Breast epithelium (tissue), 3 donors: ENCODE data around the gene CACNA1B.

Source experiments
- POLR2AphosphoS5 ChIP-seq, 3 donors: sonication (generic); formaldehyde crosslinking; IDR thresholded peaks; one replicate each; pipeline ENCODE4 v1.6.1; 2017; ENCODE audit warnings: antibody characterized with exemption in 3 of 3
- TF ChIP-seq, protein P1 (sequence below), 3 donors: fragments of 450-650 bp; IDR thresholded peaks; one replicate each; pipeline ENCODE4 v1.5.1; 2016 to 2017; ENCODE audit warnings: antibody characterized with exemption in 3 of 3, mild to moderate bottlenecking in 3 of 3, moderate library complexity in 3 of 3

DNA sequence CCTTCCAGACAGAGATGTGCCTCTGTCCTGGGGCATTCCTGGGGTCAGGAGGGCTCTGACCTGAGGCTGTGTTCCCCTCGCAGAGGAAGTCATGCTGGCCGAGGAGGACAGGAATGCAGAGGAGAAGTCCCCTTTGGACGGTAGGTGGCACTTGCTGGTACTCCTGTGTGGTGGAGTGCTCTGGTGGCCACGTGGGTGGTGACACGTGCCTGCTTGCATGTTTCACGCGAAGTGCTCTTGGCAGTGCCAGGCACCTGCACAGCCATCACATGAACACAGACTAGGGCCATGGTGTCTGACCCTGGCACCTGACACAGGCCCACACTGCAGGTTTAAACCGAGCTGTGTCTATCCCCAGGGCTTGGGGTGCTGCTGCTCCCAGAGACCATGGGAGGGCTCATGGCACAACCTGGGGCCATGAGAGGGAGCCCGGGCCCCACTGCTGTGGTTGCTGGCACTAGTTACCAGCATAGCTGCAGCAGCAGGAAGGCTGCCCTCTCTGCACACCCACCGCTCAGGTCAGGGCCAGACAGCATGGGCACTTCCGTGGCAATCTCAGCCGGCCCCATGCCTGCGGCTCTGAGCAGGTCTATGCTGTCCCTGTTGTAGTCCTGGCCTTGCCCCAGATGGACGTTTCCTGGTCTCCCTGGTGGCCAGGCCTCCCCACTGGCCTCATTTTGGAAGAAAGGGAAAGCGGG lies 79.3 kb downstream of the CACNA1B start:
- TF ChIP-seq, protein P1, sequence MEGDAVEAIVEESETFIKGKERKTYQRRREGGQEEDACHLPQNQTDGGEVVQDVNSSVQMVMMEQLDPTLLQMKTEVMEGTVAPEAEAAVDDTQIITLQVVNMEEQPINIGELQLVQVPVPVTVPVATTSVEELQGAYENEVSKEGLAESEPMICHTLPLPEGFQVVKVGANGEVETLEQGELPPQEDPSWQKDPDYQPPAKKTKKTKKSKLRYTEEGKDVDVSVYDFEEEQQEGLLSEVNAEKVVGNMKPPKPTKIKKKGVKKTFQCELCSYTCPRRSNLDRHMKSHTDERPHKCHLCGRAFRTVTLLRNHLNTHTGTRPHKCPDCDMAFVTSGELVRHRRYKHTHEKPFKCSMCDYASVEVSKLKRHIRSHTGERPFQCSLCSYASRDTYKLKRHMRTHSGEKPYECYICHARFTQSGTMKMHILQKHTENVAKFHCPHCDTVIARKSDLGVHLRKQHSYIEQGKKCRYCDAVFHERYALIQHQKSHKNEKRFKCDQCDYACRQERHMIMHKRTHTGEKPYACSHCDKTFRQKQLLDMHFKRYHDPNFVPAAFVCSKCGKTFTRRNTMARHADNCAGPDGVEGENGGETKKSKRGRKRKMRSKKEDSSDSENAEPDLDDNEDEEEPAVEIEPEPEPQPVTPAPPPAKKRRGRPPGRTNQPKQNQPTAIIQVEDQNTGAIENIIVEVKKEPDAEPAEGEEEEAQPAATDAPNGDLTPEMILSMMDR (IDR thresholded peaks at IDR 0.05): no peak
- TF ChIP-seq POLR2AphosphoS5 (IDR thresholded peaks at IDR 0.05): no peak
